Fibroblast of the conjunctiva (primary cell): Measurements from ENCODE around the gene MOV10L1.
A peak's percentile ranks its signal among the peaks of the same experiment; 100 is the strongest.
"Not testable (repeated sequence)": the region's sequence is repeated elsewhere in the genome, so short reads cannot be mapped to it uniquely, and the experiment has no call there.

ENCODE experiments used
- DNase-seq: peaks from one replicate; pipeline ENCODE4 v3.0.0-alpha.2; 2010; ENCODE audit warnings: low read depth

Gene MOV10L1

GRCh38 chr22:50105208-50106100 lies 15.6 kb downstream of the MOV10L1 start:
- no peak for DNase-seq

GRCh38 chr22:50107529-50107928 lies 17.7 kb downstream of the MOV10L1 start:
- DNase-seq, result no peak

- no peak for DNase-seq
Observed at GRCh38 chr22:50111056-50111455, 21.2 kb downstream of the MOV10L1 start.

- peak; percentile 26 for DNase-seq
Observed at GRCh38 chr22:50112151-50113118, 22.6 kb downstream of the MOV10L1 start.

GRCh38 chr22:50114221-50115021 lies 24.6 kb downstream of the MOV10L1 start:
- DNase-seq, result peak; percentile 35

GRCh38 chr22:50115693-50116092 lies 25.9 kb downstream of the MOV10L1 start:
- DNase-seq, result no peak

- no peak for DNase-seq
Observed at GRCh38 chr22:50117168-50117762, 27.5 kb downstream of the MOV10L1 start.

- no peak for DNase-seq
Observed at GRCh38 chr22:50118129-50118528, 28.3 kb downstream of the MOV10L1 start.

GRCh38 chr22:50118557-50119168 lies 28.9 kb downstream of the MOV10L1 start:
- peak; percentile 37 for DNase-seq

GRCh38 chr22:50119169-50119767 lies 29.5 kb downstream of the MOV10L1 start:
- no peak for DNase-seq

GRCh38 chr22:50119768-50120251 lies 30.0 kb downstream of the MOV10L1 start:
- DNase-seq, result no peak

GRCh38 chr22:50121202-50121740 lies 31.5 kb downstream of the MOV10L1 start:
- no peak for DNase-seq

GRCh38 chr22:50123119-50123518 lies 33.3 kb downstream of the MOV10L1 start:
- DNase-seq, result no peak

- no peak for DNase-seq
Observed at GRCh38 chr22:50125029-50125428, 35.2 kb downstream of the MOV10L1 start.

GRCh38 chr22:50129121-50129736 lies 39.4 kb downstream of the MOV10L1 start:
- DNase-seq, result peak; percentile 53

- no peak for DNase-seq
Observed at GRCh38 chr22:50131894-50132293, 42.1 kb downstream of the MOV10L1 start.

- no peak for DNase-seq
Observed at GRCh38 chr22:50134481-50134880, 44.7 kb downstream of the MOV10L1 start.

- DNase-seq, result no peak
Observed at GRCh38 chr22:50136581-50137015, 46.8 kb downstream of the MOV10L1 start.

- DNase-seq, result not testable (repeated sequence)
Observed at GRCh38 chr22:50137277-50137676, 47.5 kb downstream of the MOV10L1 start.

- DNase-seq, result no peak
Observed at GRCh38 chr22:50138041-50138440, 48.2 kb downstream of the MOV10L1 start.
